GM23248 (cell line): ENCODE results near the gene MECR. TPM values are rescaled to one million over a fixed set of nuclear protein-coding genes. Genes with fewer than 3 reads are reported as not detected.

Experiments used
- DNase-seq: peaks from one replicate; pipeline ENCODE4 v3.0.0-alpha.2; 2015
- H2AFZ ChIP-seq: fragments of 200-600 bp; sonication (generic); 2 replicates; pipeline ENCODE4 v1.6.1; 2016; ENCODE audit warnings: antibody characterized with exemption
- H3F3A ChIP-seq: fragments of 200-600 bp; sonication (generic); 2 replicates; pipeline ENCODE4 v1.6.1; 2016; ENCODE audit warnings: mild to moderate bottlenecking, antibody characterized with exemption, mixed run types; ENCODE audit not compliant: insufficient read depth
- H3K27ac ChIP-seq: fragments of 200-600 bp; sonication (generic); 2 replicates; pipeline ENCODE4 v1.5.1; 2016; ENCODE audit warnings: mild to moderate bottlenecking
- H3K27me3 ChIP-seq: fragments of 200-600 bp; sonication (generic); replicated peaks from 2 replicates; pipeline ENCODE4 v1.6.1; 2016; ENCODE audit warnings: mild to moderate bottlenecking; ENCODE audit not compliant: insufficient read depth
- H3K36me3 ChIP-seq: fragments of 200-600 bp; sonication (generic); 2 replicates; pipeline ENCODE4 v1.6.1; 2016; ENCODE audit warnings: low read depth, mild to moderate bottlenecking
- H3K4me1 ChIP-seq: fragments of 200-600 bp; sonication (generic); 2 replicates; pipeline ENCODE4 v1.6.1; 2016; ENCODE audit warnings: mild to moderate bottlenecking; ENCODE audit not compliant: insufficient read depth
- H3K4me2 ChIP-seq: fragments of 200-600 bp; sonication (generic); one replicate; pipeline ENCODE4 v1.6.1; 2016; ENCODE audit warnings: mild to moderate bottlenecking; ENCODE audit not compliant: unreplicated experiment
- H3K4me3 ChIP-seq: fragments of 200-600 bp; sonication (generic); 2 replicates; pipeline ENCODE4 v1.5.1; 2016; ENCODE audit warnings: mild to moderate bottlenecking
- H3K79me2 ChIP-seq: fragments of 200-600 bp; sonication (generic); 2 replicates; pipeline ENCODE4 v1.6.1; 2016; ENCODE audit warnings: mild to moderate bottlenecking; ENCODE audit not compliant: insufficient read depth
- H3K9ac ChIP-seq: fragments of 200-600 bp; sonication (generic); 2 replicates; pipeline ENCODE4 v1.6.1; 2016; ENCODE audit warnings: mild to moderate bottlenecking
- H3K9me2 ChIP-seq: fragments of 200-600 bp; sonication (generic); 2 replicates; pipeline ENCODE4 v1.6.1; 2016; ENCODE audit warnings: mixed run types, mild to moderate bottlenecking, moderate library complexity; ENCODE audit not compliant: insufficient read depth
- H3K9me3 ChIP-seq: fragments of 200-600 bp; sonication (generic); one replicate; pipeline ENCODE4 v1.6.1; 2017; ENCODE audit warnings: low read depth
- H4K20me1 ChIP-seq: fragments of 200-600 bp; sonication (generic); 2 replicates; pipeline ENCODE4 v1.6.0; 2016; ENCODE audit not compliant: insufficient read depth
- EZH2 ChIP-seq: fragments of 200-600 bp; sonication (generic); IDR thresholded peaks from 2 replicates; pipeline ENCODE4 v1.6.1; 2018; ENCODE audit warnings: antibody characterized with exemption, mild to moderate bottlenecking; ENCODE audit not compliant: insufficient read depth, poor library complexity, severe bottlenecking
- EZH2phosphoT487 ChIP-seq: fragments of 200-600 bp; sonication (generic); IDR thresholded peaks from 2 replicates; pipeline ENCODE4 v1.6.1; 2018; ENCODE audit warnings: antibody characterized with exemption, moderate library complexity, mild to moderate bottlenecking, low read depth; ENCODE audit not compliant: insufficient read depth
- WGBS, 2 experiments: methylation state at CpG; one replicate each; pipeline ENCODE4 v1.1.6; 2015 to 2017; ENCODE audit warnings: low lambda C conversion rate in 2 of 2, low coverage in 1 of 2; ENCODE audit errors: missing lambda C conversion rate in 2 of 2; 5-methylcytosine and 5-hydroxymethylcytosine counted together
- in situ Hi-C: fragments of 300-500 bp; cut with MboI; formaldehyde crosslinking; loops from 2 replicates; pipeline ENCODE4 v1.15.0; 2020
- polyA plus RNA-seq: library from polyadenylated mRNA; unstranded; fragments of >200 nt; fragmentation: Nextera tagmentation; extraction: Ambion mirVana; gene quantifications from 2 replicates; pipeline ENCODE4 v1.2.1, GENCODE V29; 2016
- total RNA-seq: library from RNA; depleted of rRNA; stranded (reverse); fragments of >200 nt; shearing (Covaris generic); gene quantifications from 2 replicates; pipeline ENCODE4 v1.2.3, GENCODE V29; 2014

Gene MECR
- total and polyA plus RNA-seq, 2 experiments from 2014 or later: 19.1 to 43.3 TPM

- no peak for DNase-seq
- Histone ChIP-seq H3K9me2 (no peaks in the 10 kb centered on the region), H3K36me3 (no peaks in the 10 kb centered on the region), H3K4me2 (no peak overlapping the region), H3K4me3 (no peak overlapping the region), H3K79me2 (peaks cover 11% of the 10 kb centered on the region), H3K4me1 (peaks cover 17% of the 10 kb centered on the region; the same call in 1 of the 2 replicates), H2AFZ (no peak overlapping the region), H3K27me3 (no peaks in the 10 kb centered on the region), H4K20me1 (no peaks in the 10 kb centered on the region), H3F3A (peaks cover 10% of the 10 kb centered on the region), H3K9ac (no peak overlapping the region), H3K27ac (no peak overlapping the region), H3K9me3 (no peaks in the 10 kb centered on the region)
- TF ChIP-seq EZH2phosphoT487: no peak
- in situ Hi-C loops: loop anchor here (25.0 kb wide), 2 partner anchors 453 to 1478 kb away; partner anchors contain the start of gene MATN1
- WGBS, 2 experiments: 89 to 92% methylated on average over 1 of the region's 1 CpG
These were observed 3.7 kb upstream of the MECR start for GRCh38 chr1:29234471-29234870.

- Histone ChIP-seq H3K4me1 (peaks cover 10% of the 10 kb centered on the region; the same call in 1 of the 2 replicates), H2AFZ (no peak overlapping the region), H3K9me3 (no peaks in the 10 kb centered on the region), H3K4me3 (no peak overlapping the region), H3F3A (peaks cover 3% of the 10 kb centered on the region), H3K27me3 (no peaks in the 10 kb centered on the region), H3K79me2 (peaks cover 19% of the 10 kb centered on the region), H3K36me3 (no peaks in the 10 kb centered on the region), H3K9ac (no peak overlapping the region), H3K4me2 (no peak overlapping the region), H4K20me1 (no peaks in the 10 kb centered on the region), H3K27ac (no peak overlapping the region), H3K9me2 (no peaks in the 10 kb centered on the region)
- 68 to 70% methylated on average over 4 of the region's 4 CpGs for whole genome bisulfite sequencing, 2 experiments
- DNase-seq: no peak
- in situ Hi-C loops: loop anchor here (25.0 kb wide), 2 partner anchors 454 to 1479 kb away; partner anchors contain the start of gene MATN1
- TF ChIP-seq EZH2 (no peak), EZH2phosphoT487 (no peak)
These were observed 3.0 kb upstream of the MECR start for GRCh38 chr1:29233693-29234092.

- in situ Hi-C loops: loop anchor here (25.0 kb wide), 2 partner anchors 455 to 1480 kb away; partner anchors contain the start of gene MATN1
- Histone ChIP-seq H2AFZ (no peak overlapping the region; the same call in 1 of the 2 replicates), H3K9me3 (no peaks in the 10 kb centered on the region), H3K79me2 (peaks cover 25% of the 10 kb centered on the region), H4K20me1 (no peaks in the 10 kb centered on the region), H3K9ac (no peak overlapping the region), H3K9me2 (no peaks in the 10 kb centered on the region), H3K27ac (no peak overlapping the region), H3K4me3 (no peak overlapping the region), H3F3A (no peaks in the 10 kb centered on the region), H3K4me2 (no peak overlapping the region), H3K4me1 (peaks cover 7% of the 10 kb centered on the region; the same call in 1 of the 2 replicates), H3K36me3 (no peaks in the 10 kb centered on the region), H3K27me3 (no peaks in the 10 kb centered on the region)
- 71 to 88% methylated on average over 3 of the region's 3 CpGs for WGBS, 2 experiments
- TF ChIP-seq EZH2: no peak
- no peak for TF ChIP-seq EZH2phosphoT487
- no peak for DNase-seq
These were observed 1.7 kb upstream of the MECR start for GRCh38 chr1:29232387-29232786.

GRCh38 chr1:29230204-29230552 lies 556 bp downstream of the MECR start:
- Histone ChIP-seq H3K4me1 (peaks cover 7% of the 10 kb centered on the region; the same call in 1 of the 2 replicates), H3K27me3 (no peaks in the 10 kb centered on the region), H3K9me2 (no peaks in the 10 kb centered on the region), H3K79me2 (peaks cover 25% of the 10 kb centered on the region), H3K36me3 (no peaks in the 10 kb centered on the region), H3F3A (no peaks in the 10 kb centered on the region), H3K9me3 (no peaks in the 10 kb centered on the region), H2AFZ (peak overlapping the region; percentile 92), H3K9ac (peak overlapping the region; percentile 87), H3K27ac (no peak overlapping the region), H4K20me1 (no peaks in the 10 kb centered on the region), H3K4me2 (peak overlapping the region; percentile 89), H3K4me3 (peak overlapping the region; percentile 89)
- no peak for DNase-seq
- 14 to 16% methylated on average over 4 of the region's 4 CpGs for WGBS, 2 experiments
- in situ Hi-C loops: loop anchor here (25.0 kb wide), 2 partner anchors 457 to 1482 kb away; partner anchors contain the start of gene MATN1
- TF ChIP-seq EZH2phosphoT487: no peak
- TF ChIP-seq EZH2: no peak
